COLO829 (cell line): Measurements from ENCODE around the gene TAC3.
"Not testable (repeated sequence)": the region's sequence is repeated elsewhere in the genome, so short reads cannot be mapped to it uniquely, and the experiment has no call there.

Experiments
- DNase-seq: peaks from one replicate; pipeline ENCODE4 v3.0.0; 2012; ENCODE audit warnings: low spot score

The TAC3 gene

GRCh38 chr12:56980941-56981530, 35.3 kb downstream of the TAC3 start:
- DNase-seq: no peak

DNA sequence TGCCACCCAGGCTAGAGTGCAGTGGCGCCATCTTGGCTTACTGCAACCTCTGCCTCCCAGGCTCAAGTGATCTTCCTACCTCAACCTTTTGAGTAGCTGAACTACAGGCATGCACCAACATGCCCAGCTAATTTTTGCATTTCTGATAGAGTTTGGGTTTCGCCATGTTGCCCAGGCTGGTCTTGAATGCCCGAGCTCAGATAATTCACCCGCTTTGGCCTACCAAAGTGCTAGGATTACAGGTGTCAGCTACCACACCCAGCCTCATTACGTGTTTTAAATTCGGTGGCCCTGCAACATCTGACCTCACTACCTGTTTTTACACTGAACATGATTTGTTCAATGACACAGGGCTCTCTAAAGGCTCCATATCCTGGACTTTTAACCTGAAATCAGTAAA, 36.1 kb downstream of the TAC3 start:
- DNase-seq: no peak

- no peak for DNase-seq
Observed at GRCh38 chr12:56979628-56980027, 36.7 kb downstream of the TAC3 start.

GRCh38 chr12:56978397-56979138, 37.8 kb downstream of the TAC3 start:
- DNase-seq: no peak

- DNase-seq: not testable (repeated sequence)
Observed at GRCh38 chr12:56977361-56977760, 39.0 kb downstream of the TAC3 start.

- not testable (repeated sequence) for DNase-seq
Observed at GRCh38 chr12:56974224-56974623, 42.1 kb downstream of the TAC3 start.

- DNase-seq: not testable (repeated sequence)
Observed at GRCh38 chr12:56968910-56969309, 47.4 kb downstream of the TAC3 start.

- DNase-seq: not testable (repeated sequence)
Observed at GRCh38 chr12:56965997-56966642, 50.2 kb downstream of the TAC3 start.

DNA sequence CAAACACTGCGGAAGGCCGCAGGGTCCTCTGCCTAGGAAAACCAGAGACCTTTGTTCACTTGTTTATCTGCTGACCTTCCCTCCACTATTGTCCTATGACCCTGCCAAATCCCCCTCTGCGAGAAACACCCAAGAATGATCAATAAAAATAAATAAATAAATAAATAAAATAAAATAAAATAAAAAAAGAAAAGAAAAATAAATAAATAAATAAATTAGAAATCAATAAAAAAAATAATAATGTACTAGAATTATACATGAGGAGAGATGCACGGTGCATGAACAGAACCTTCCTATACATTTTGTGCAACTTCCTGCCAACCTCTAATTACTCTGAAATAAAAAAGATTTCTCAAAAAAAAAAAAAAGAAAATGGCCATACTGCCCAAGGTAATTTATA, 51.2 kb downstream of the TAC3 start:
- DNase-seq: not testable (repeated sequence)

- DNase-seq: not testable (repeated sequence)
Observed at GRCh38 chr12:56963557-56963956, 52.8 kb downstream of the TAC3 start.

DNA sequence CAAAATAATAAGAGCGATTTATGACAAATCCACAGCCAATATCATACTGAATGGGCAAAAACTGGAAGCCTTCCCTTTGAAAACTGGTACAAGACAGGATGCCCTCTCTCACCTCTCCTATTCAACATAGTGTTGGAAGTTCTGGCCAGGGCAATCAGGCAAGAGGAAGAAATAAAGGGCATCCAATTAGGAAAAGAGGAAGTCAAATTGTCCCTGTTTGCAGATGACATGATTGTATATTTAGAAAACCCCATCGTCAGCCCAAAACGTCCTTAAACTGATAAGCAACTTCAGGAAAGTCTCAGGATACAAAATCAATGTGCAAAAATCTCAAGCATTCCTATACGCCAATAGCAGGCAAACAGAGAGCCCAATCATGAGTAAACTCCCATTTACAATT, 54.1 kb downstream of the TAC3 start:
- not testable (repeated sequence) for DNase-seq
